K562 (cell line): Measurements from ENCODE around the gene CTSZ. TPM values are rescaled to one million over a fixed set of nuclear protein-coding genes. Genes with fewer than 3 reads are reported as not detected.

Experiments
- ATAC-seq: fragments of 200-7000 bp; cut with Tn5 transposase; 3 replicates; pipeline ENCODE4 v1.9.1; 2020; ENCODE audit warnings: moderate library complexity
- BruUV-seq: library from RNA; stranded (reverse); fragments of 400-500 nt; replicated peaks from 2 replicates; lab custom pipeline; 2021; lab: Mats Ljungman, UMichigan
- CTCF ChIA-PET: fragments of 300-600 bp; formaldehyde crosslinking; extraction: SDS; loops from one replicate; lab custom pipeline; 2021; ENCODE audit warnings: low intra/inter-chr PET ratio; lab: Yijun Ruan, JAX
- POLR2A ChIA-PET: fragments of 300-600, 350-650 bp; sonication (Branson Sonifier 250); formaldehyde crosslinking; extraction: SDS; loops from one replicate; lab custom pipeline; 2021; ENCODE audit warnings: antibody characterized with exemption, inconsistent platforms; lab: Yijun Ruan, JAX
- DNase-seq, 4 experiments: peaks; one replicate each; pipeline versions ENCODE4 v3.0.0 to v3.0.0-alpha.2; 2011 to 2018; ENCODE audit warnings: low spot score in 3 of 4, mixed read lengths in 3 of 4; ENCODE audit errors: extremely low read depth in 1 of 4
- FAIRE-seq: peaks from 2 replicates; lab custom pipeline; 2011; peaks lifted over from hg19 to GRCh38; lab: Jason Lieb, UNC
- H2AFZ ChIP-seq: 2 replicates; pipeline ENCODE4 v1.6.0; 2011; ENCODE audit warnings: low read depth, low read length, control low read depth, inconsistent platforms
- H3K27ac ChIP-seq: fragments of 200-600 bp; 3 replicates; pipeline ENCODE4 v1.8.0; 2011; ENCODE audit warnings: low read depth, mild to moderate bottlenecking, control low read depth, inconsistent platforms, low read length, moderate library complexity, mixed read lengths; ENCODE audit errors: extremely low read depth
- H3K27me3 ChIP-seq, 2 experiments: fragments of 300-600 bp in 1 of 2; 2 replicates in 1 of 2; 3 replicates in 1 of 2; pipeline versions ENCODE4 v1.6.0 to v1.8.0; 2011; ENCODE audit warnings: inconsistent platforms in 2 of 2, low read length in 2 of 2, mild to moderate bottlenecking in 1 of 2, mixed read lengths in 1 of 2, moderate library complexity in 1 of 2; ENCODE audit not compliant: control insufficient read depth in 2 of 2, insufficient read depth in 2 of 2
- H3K36me3 ChIP-seq: fragments of 300-600 bp; 3 replicates; pipeline ENCODE4 v1.8.0; 2011; ENCODE audit warnings: mild to moderate bottlenecking, low read length, inconsistent platforms; ENCODE audit not compliant: control insufficient read depth, insufficient read depth
- H3K4me1 ChIP-seq, 2 experiments: fragments of 200-600 bp in 1 of 2; replicated peaks in 1 of 2; 2 replicates in 1 of 2; 3 replicates in 1 of 2; pipeline versions ENCODE4 v1.5.1 to v1.8.0; 2011; ENCODE audit warnings: inconsistent platforms in 2 of 2, low read length in 2 of 2, mild to moderate bottlenecking in 1 of 2, mixed read lengths in 1 of 2, moderate library complexity in 1 of 2; ENCODE audit not compliant: control insufficient read depth in 2 of 2, insufficient read depth in 2 of 2
- H3K4me2 ChIP-seq: 2 replicates; pipeline ENCODE4 v1.6.1; 2011; ENCODE audit warnings: low read length, control low read depth, inconsistent platforms, mixed read lengths; ENCODE audit not compliant: insufficient read depth
- H3K4me3 ChIP-seq: fragments of 200-600 bp; sonication (generic), shearing (Covaris generic); 2 replicates; pipeline ENCODE4 v1.5.1; 2016; ENCODE audit warnings: control low read depth, inconsistent platforms
- H3K79me2 ChIP-seq: fragments of 200-600 bp; 3 replicates; pipeline ENCODE4 v1.8.0; 2011; ENCODE audit warnings: low read length, inconsistent platforms; ENCODE audit not compliant: control insufficient read depth, insufficient read depth
- H3K9ac ChIP-seq, 2 experiments: 2 replicates each; pipeline versions ENCODE4 v1.6.0 to v1.6.1; 2011; ENCODE audit warnings: low read depth in 2 of 2, low read length in 2 of 2, control low read depth in 1 of 2, inconsistent platforms in 1 of 2, mild to moderate bottlenecking in 1 of 2, mixed read lengths in 1 of 2; ENCODE audit not compliant: insufficient read depth in 1 of 2
- H3K9me1 ChIP-seq: one replicate; pipeline ENCODE4 v1.6.0; 2011; ENCODE audit warnings: inconsistent platforms, mild to moderate bottlenecking, low read length, moderate library complexity; ENCODE audit not compliant: control insufficient read depth, insufficient read depth
- H3K9me3 ChIP-seq: replicated peaks from 2 replicates; pipeline ENCODE4 v1.5.1; 2011; ENCODE audit warnings: low read depth, low read length, inconsistent platforms; ENCODE audit not compliant: control insufficient read depth, insufficient read depth
- H4K20me1 ChIP-seq: replicated peaks from 2 replicates; pipeline ENCODE4 v1.6.1; 2011; ENCODE audit warnings: low read length, inconsistent platforms, mixed read lengths; ENCODE audit not compliant: control insufficient read depth, insufficient read depth
- CBFA2T3 ChIP-seq: fragments of 450-650 bp; IDR thresholded peaks from 2 replicates; pipeline ENCODE4 v1.6.1; 2017
- CBX5 ChIP-seq: IDR thresholded peaks from 2 replicates; pipeline ENCODE4 v1.6.1; 2014; ENCODE audit warnings: low read depth, borderline replicate concordance
- CREB1 ChIP-seq, 2 experiments: sonication (generic) in 1 of 2; formaldehyde crosslinking in 1 of 2; IDR thresholded peaks; 2 replicates each; pipeline versions ENCODE4 v1.6.1 to v1.8.0; 2012 to 2022; ENCODE audit warnings: inconsistent platforms in 1 of 2, mild to moderate bottlenecking in 1 of 2, missing genetic modification reagents in 1 of 2, moderate library complexity in 1 of 2
- DDX20 ChIP-seq: fragments of 450-650 bp; IDR thresholded peaks from 2 replicates; pipeline ENCODE4 v1.6.1; 2016; ENCODE audit warnings: missing genetic modification characterization, low read depth, mild to moderate bottlenecking, missing compliant biosample characterization, moderate library complexity
- EWSR1 ChIP-seq: fragments of 450-650 bp; IDR thresholded peaks from 2 replicates; pipeline ENCODE4 v1.6.1; 2018; ENCODE audit warnings: borderline replicate concordance, mild to moderate bottlenecking, low read depth, moderate library complexity; ENCODE audit not compliant: partially characterized antibody
- IFI16 ChIP-seq: fragments of 250-450 bp; sonication (Bioruptor Pico); IDR thresholded peaks from 2 replicates; pipeline ENCODE4 v2.1.2; 2022; ENCODE audit warnings: mild to moderate bottlenecking, inconsistent platforms
- NFIC ChIP-seq: fragments of 450-650 bp; IDR thresholded peaks from 2 replicates; pipeline ENCODE4 v1.6.1; 2017; ENCODE audit warnings: mild to moderate bottlenecking, inconsistent platforms
- OTX1 ChIP-seq: fragments of 450-650 bp; formaldehyde crosslinking; IDR thresholded peaks from 2 replicates; pipeline ENCODE4 v1.4.0; 2022; ENCODE audit warnings: mild to moderate bottlenecking
- SOX6 ChIP-seq: fragments of 450-650 bp; IDR thresholded peaks from 2 replicates; pipeline ENCODE4 v1.6.1; 2014; ENCODE audit warnings: mild to moderate bottlenecking
- TCF3 ChIP-seq: sonication (generic); formaldehyde crosslinking; IDR thresholded peaks from 2 replicates; pipeline ENCODE4 v1.4.0; 2020; ENCODE audit warnings: mild to moderate bottlenecking, missing genetic modification reagents
- ZNF695 ChIP-seq: fragments of 450-650 bp; formaldehyde crosslinking; IDR thresholded peaks from 2 replicates; pipeline ENCODE4 v1.4.0; 2020; ENCODE audit warnings: mild to moderate bottlenecking, moderate library complexity
- WGBS: fragments of 100-300 bp; shearing (Covaris generic); methylation state at CpG from one replicate; pipeline ENCODE4 v1.1.6; 2016; ENCODE audit warnings: low coverage, mixed read lengths; ENCODE audit not compliant: insufficient coverage; ENCODE audit errors: missing lambda C conversion rate; 5-methylcytosine and 5-hydroxymethylcytosine counted together
- in situ Hi-C: fragments of 300-500 bp; cut with MboI; formaldehyde crosslinking; loops from 4 replicates; pipeline ENCODE4 v1.15.0; 2018; ENCODE audit warnings: inconsistent platforms, mixed read lengths
- intact Hi-C: fragments of 100-400 bp; cut with micrococcal nuclease; formaldehyde crosslinking; loops from 2 replicates; pipeline ENCODE4 v1.14.2; 2022
- polyA plus RNA-seq, 8 experiments: library from polyadenylated mRNA; depleted of rRNA in 4 of 8; stranded (reverse) in 5 of 8; unstranded in 3 of 8; fragments of >200 nt; fragmentation: Nextera tagmentation in 2 of 8; fragmentation: Illumina TruSeq in 1 of 8; extraction: Ambion mirVana in 2 of 8; extraction: Trizol in 1 of 8; gene quantifications; 2 replicates each; pipeline versions ENCODE4 v1.2.1 to v1.2.3, GENCODE V29; 2011 to 2014; ENCODE audit warnings: inconsistent platforms in 1 of 8, missing spikeins in 1 of 8
- total RNA-seq, 7 experiments: library from RNA; depleted of rRNA in 6 of 7; stranded (reverse); fragments of >200 nt in 6 of 7; fragmentation: Illumina TruSeq in 2 of 7; extraction: Trizol in 2 of 7; gene quantifications; 2 replicates each; pipeline versions ENCODE4 v1.2.1 to v1.2.3, GENCODE V29; 2011 to 2021; ENCODE audit warnings: low replicate concordance in 1 of 7
- TF ChIP-seq, protein P1 (sequence below), 2 experiments: fragments of 450-650 bp in 1 of 2; IDR thresholded peaks; 2 replicates each; pipeline ENCODE4 v1.6.1; 2011 to 2017; ENCODE audit warnings: low read depth in 2 of 2, antibody characterized with exemption in 1 of 2, borderline replicate concordance in 1 of 2, low read length in 1 of 2, mild to moderate bottlenecking in 1 of 2, mixed read lengths in 1 of 2; ENCODE audit not compliant: control insufficient read depth in 1 of 2
- TF ChIP-seq, protein P2 (sequence below): fragments of 450-650 bp; IDR thresholded peaks from 2 replicates; pipeline ENCODE4 v1.6.1; 2017; ENCODE audit warnings: antibody characterized with exemption, mild to moderate bottlenecking

Gene CTSZ
- total and polyA plus RNA-seq, 9 of the 15 experiments (the other 6 are each of a cell fraction or from before 2014, with no cell fraction given), result 1.6 to 143 (median 82.8) TPM

DNA sequence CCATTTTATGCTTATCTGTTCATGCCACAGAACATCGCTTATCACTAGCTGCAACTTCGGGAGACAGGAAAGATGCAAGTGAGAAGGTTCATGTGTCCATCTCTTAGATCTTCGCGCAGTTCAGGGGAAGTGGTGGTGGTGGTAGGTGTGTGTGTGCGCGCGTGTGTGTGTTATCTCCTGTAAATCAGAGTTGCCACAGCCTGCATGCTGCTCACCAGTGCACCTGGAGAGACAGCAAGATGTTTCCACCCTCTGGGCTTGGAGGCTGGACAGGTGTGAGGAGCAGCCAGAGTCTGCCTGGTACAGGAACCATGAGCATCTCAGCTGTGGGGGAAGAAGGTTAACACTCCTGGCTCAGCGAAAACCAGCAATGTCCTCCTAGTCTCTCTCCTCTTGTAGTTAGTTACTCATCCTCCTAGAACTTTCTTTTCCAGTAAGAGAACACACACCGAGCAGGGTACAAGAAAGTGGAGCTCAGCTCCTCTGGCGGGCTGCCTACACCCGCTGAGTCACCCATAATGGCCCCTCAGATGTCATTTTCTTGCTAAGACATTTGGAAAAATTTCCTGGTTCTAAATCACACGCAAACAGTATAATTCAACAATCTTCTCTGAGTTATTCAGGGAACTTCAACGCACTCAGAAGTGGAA, 7.0 kb upstream of the CTSZ start:
- 11% methylated on average over 11 of the region's 13 CpGs for WGBS
- FAIRE-seq (peak; percentile 61), DNase-seq (no peak), ATAC-seq (peak; percentile 2; the same call in 2 of the 3 replicates)
- intact Hi-C loops, result no loop called here
- CTCF ChIA-PET, result no interaction called here
- Histone ChIP-seq H3K9ac (peak overlapping the region; percentile 32; a peak in 3 of 4 replicates), H3K4me1 (peaks cover 83 to 89% of the 10 kb centered on the region in 2 experiments), H3K79me2 (peaks cover 4% of the 10 kb centered on the region; the same call in 2 of the 3 replicates), H3K36me3 (peaks cover 3% of the 10 kb centered on the region; the same call in 1 of the 3 replicates), H3K4me2 (peak overlapping the region; percentile 44), H3K27ac (peak overlapping the region; percentile 27; the same call in 2 of the 3 replicates), H4K20me1 (no peaks in the 10 kb centered on the region), H3K27me3 (no peaks in the 10 kb centered on the region), H2AFZ (peak overlapping the region; percentile 54; the same call in 1 of the 2 replicates), H3K9me3 (no peaks in the 10 kb centered on the region), H3K4me3 (no peak overlapping the region), H3K9me1 (no peaks in the 10 kb centered on the region)
- in situ Hi-C loops, result no loop called here
- no TSS peak for BruUV-seq
- POLR2A ChIA-PET, result interaction anchor here (1.4 kb wide), 1 partner anchor 18 kb away, joined by 3 read pairs; the partner anchor contains the start of gene ATP5F1E
- TF ChIP-seq CBFA2T3 (peak; percentile 67), DDX20 (tag) (no peak), TCF3 (CRISPR knock-in tag) (0 out of 2 replicates have a peak, but pooled peaks have one; percentile 32), CBX5 (no peak), SOX6 (no peak), OTX1 (CRISPR knock-in tag) (no peak), EWSR1 (no peak), CREB1 (IDR thresholded peaks at IDR 0.05) (no peak), CREB1 (CRISPR knock-in tag; IDR thresholded peaks at IDR 0.05) (no peak), IFI16 (CRISPR knock-in tag) (no peak), NFIC (no peak), ZNF695 (no peak)
- TF ChIP-seq, protein P1, sequence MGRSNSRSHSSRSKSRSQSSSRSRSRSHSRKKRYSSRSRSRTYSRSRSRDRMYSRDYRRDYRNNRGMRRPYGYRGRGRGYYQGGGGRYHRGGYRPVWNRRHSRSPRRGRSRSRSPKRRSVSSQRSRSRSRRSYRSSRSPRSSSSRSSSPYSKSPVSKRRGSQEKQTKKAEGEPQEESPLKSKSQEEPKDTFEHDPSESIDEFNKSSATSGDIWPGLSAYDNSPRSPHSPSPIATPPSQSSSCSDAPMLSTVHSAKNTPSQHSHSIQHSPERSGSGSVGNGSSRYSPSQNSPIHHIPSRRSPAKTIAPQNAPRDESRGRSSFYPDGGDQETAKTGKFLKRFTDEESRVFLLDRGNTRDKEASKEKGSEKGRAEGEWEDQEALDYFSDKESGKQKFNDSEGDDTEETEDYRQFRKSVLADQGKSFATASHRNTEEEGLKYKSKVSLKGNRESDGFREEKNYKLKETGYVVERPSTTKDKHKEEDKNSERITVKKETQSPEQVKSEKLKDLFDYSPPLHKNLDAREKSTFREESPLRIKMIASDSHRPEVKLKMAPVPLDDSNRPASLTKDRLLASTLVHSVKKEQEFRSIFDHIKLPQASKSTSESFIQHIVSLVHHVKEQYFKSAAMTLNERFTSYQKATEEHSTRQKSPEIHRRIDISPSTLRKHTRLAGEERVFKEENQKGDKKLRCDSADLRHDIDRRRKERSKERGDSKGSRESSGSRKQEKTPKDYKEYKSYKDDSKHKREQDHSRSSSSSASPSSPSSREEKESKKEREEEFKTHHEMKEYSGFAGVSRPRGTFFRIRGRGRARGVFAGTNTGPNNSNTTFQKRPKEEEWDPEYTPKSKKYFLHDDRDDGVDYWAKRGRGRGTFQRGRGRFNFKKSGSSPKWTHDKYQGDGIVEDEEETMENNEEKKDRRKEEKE (IDR thresholded peaks at IDR 0.05; ENCODE audit: borderline replicate concordance in 1 of 2, control insufficient read depth in 1 of 2, low read depth in 2 of 2, low read length in 1 of 2), result no peak
- TF ChIP-seq, protein P2, sequence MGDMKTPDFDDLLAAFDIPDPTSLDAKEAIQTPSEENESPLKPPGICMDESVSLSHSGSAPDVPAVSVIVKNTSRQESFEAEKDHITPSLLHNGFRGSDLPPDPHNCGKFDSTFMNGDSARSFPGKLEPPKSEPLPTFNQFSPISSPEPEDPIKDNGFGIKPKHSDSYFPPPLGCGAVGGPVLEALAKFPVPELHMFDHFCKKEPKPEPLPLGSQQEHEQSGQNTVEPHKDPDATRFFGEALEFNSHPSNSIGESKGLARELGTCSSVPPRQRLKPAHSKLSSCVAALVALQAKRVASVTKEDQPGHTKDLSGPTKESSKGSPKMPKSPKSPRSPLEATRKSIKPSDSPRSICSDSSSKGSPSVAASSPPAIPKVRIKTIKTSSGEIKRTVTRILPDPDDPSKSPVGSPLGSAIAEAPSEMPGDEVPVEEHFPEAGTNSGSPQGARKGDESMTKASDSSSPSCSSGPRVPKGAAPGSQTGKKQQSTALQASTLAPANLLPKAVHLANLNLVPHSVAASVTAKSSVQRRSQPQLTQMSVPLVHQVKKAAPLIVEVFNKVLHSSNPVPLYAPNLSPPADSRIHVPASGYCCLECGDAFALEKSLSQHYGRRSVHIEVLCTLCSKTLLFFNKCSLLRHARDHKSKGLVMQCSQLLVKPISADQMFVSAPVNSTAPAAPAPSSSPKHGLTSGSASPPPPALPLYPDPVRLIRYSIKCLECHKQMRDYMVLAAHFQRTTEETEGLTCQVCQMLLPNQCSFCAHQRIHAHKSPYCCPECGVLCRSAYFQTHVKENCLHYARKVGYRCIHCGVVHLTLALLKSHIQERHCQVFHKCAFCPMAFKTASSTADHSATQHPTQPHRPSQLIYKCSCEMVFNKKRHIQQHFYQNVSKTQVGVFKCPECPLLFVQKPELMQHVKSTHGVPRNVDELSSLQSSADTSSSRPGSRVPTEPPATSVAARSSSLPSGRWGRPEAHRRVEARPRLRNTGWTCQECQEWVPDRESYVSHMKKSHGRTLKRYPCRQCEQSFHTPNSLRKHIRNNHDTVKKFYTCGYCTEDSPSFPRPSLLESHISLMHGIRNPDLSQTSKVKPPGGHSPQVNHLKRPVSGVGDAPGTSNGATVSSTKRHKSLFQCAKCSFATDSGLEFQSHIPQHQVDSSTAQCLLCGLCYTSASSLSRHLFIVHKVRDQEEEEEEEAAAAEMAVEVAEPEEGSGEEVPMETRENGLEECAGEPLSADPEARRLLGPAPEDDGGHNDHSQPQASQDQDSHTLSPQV, result no peak
